ENCODE measurements around the gene KRT86.

KRT86 gene

DNA sequence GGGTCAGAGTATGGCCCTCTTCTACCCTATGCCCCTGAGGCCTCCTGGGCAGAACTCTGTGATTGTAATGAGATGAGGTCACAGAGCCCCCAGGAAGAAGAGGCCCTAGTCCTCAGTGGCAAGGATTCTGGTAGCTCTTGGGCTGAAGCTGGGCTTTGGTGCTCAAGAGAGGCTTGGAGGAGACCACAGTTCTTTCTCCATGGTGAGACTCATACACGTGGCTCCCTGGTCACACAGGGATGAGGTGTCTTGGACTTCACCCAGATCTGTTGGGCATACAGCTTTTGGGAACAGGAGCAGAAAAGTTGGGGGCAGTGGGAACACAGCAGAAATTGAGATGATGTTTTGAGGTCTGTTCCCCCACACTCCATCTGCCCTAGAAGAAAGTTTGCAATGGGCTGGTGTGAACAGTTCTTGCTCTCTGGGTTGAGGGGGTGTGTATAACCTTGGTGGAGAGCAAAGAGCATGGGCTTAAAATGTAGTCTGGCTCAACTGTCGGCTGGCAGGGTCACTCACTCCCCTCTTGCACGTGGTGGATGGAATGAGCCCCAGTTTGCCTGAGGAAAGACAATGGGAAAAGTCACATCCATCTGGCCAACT, at the start of gene KRT86:
TSS of gene KRT86 (plus strand) at position 125 of the 600 bp plus-strand sequence. CDS start 27,272 bp downstream, outside the sequence.
- no peak for DNase-seq

DNA sequence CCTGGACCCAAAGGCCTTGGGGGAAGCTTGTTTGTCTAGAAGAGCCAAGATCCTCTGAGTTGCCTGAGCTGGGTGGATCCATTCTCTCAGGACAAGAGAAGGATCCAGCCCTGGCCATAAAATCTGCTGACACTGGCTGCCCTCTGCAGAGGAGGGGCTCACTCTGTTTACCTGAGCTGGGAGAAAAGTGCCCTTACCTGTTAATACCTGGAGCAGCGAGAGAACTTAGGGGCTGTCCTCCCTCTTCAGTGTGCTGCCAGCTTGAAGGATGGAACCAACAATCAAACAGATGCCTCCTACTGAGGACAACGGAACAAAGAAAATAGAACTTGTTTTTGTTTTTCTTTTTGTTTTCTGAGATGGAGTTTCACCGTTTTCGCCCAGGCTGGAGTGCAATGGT, 48.7 kb upstream of the KRT86 start:
- DNase-seq: no peak

DNA sequence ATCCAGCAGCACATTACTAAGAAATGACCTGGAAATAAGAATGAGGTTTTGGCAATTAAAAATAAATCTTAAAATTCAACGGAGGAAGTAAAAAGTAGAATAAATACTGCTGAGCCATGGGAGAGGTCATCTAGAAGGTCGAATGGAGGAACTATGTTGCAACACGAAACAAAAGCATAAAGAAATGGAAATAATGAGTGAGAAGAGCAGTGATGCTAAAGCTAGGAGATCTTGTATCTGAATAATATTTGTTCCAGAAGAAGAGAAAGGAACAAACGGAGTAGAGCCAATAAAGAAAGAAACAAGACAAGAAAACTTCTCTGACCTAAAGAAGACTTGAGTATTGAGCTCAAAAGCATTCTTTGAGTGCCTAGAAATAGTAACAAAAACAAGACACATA, 48.0 kb upstream of the KRT86 start:
- DNase-seq: no peak

DNA sequence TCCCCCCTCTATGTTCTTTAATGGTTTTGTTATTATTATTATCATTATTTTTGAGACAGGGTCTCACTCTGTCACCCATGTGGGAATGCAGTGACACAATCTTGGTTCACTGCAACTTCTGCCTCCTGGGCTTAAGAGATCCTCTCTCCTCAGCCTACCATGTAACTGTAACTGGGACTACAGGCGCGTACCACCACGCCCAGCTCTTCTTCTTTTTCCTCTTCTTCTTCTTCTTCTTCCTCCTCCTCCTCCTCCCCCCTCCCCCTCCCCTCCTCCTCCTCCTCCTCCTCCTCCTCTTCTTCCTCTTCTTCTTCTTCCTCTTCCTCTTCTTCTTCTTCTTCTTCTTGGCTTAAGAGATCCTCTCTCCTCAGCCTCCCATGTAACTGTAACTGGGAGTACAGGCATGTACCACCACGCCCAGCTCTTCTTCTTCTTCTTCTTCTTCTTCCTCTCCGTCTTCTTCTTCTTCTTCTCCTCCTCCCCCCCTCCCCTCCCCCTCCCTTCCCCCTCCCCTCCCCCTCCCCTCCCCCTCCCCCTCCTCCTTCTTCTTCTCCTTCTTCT, 46.8 kb upstream of the KRT86 start:
- no peak for DNase-seq

DNA sequence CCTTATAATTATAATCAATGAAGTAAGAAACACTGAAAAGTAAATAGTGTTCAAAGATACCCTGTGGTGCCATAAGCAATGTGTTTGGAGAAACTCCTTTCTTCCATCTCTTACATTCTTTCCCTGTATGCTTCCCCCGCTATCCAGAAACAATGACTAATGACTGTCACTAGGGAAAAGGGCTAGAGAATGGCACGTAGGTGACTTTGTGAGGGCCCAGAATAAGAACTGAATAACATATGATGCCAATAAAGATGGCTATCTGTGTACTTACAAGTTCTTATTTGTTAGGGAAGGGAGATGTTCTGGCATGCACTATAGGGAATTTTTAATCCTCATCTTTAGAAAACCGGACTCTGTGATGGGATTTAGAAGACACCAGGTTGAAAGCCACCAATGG, 46.1 kb upstream of the KRT86 start:
- no peak for DNase-seq

DNA sequence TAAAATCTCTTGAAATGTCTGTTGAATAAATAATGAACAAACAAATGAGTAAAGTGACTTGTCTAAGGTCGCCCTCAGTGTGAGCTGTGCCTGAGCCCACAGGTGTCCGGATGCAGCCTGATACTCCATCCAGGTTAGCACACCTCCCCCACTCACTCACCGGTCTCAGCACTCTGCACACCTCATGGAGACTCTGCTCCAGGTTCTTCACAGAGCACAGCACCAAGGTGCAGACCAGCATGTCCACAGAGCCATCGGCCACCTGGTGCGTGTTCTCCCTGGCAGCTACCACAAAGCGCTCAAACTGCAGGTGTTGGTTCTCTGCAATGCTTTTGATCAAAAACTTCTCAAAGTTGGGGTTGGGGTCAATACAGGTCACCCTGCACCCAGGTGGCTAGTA, 45.5 kb upstream of the KRT86 start:
- no peak for DNase-seq

DNA sequence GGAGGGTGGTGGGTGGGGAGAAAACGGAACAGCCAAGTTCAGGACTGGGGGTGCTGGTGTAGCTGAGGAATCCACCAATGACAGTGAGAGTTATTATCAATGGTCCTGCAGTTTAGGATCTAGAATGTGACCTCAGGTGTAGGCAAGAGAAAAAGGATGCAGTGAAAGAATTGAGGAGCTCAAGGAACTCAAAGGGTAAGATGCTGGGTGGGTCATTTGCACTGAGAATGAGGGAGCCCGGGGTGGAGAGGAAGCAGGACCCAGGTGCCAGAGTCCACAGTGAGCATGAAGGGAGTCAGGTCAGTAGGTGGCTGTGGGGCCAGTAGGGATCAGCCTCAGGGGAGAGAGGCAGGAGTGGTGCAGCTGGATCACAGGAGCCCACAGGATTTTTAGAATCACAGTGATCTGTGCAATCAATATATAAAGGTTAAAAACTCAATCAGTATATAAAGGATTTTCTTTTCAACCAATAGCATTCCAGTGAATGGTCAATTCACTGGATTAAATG, 44.6 kb upstream of the KRT86 start:
- no peak for DNase-seq

DNA sequence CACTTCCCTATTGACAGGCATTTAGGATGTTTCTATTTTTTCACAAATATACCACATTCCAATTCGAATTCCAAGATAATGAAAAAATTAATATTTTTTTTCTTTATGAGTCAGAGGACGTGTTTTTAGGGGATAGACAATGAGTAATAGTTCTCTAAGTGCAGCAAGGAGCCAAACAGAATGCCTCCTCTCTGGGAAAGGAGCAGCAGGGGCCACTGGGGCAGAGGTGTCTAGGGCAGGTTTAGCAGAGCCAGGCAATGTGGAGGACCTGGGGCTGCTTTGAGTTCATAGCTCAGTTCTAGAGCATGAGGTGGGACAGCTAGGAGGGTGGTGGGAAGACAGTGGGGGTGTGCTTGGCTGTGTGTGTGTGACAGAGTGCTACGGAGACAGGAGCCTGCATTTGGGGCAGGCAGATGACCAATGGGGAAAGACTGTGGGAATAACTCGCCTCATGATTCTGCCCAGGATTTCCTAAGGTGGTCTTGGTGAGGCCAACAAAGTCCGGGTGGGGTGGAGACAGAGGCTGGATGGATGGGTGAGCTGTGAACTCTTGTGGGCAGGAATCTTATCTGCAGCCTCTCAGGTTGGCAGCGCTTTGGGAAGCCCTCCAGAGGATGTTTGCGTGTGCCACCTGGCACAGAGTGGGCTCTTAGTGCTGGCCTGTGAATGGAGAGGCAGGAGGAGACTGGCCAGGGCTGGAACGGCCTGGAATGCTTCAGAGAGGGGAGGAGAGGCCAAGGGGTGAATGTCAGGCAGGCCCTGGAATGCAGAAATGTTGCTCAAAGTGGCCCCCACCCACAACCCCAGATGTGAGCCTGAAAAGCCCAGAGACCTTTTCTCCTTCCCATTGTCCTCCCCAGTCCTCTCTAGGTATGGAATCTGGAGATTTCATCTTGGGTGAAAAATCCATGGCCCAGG, 43.8 kb upstream of the KRT86 start:
- DNase-seq: no peak

DNA sequence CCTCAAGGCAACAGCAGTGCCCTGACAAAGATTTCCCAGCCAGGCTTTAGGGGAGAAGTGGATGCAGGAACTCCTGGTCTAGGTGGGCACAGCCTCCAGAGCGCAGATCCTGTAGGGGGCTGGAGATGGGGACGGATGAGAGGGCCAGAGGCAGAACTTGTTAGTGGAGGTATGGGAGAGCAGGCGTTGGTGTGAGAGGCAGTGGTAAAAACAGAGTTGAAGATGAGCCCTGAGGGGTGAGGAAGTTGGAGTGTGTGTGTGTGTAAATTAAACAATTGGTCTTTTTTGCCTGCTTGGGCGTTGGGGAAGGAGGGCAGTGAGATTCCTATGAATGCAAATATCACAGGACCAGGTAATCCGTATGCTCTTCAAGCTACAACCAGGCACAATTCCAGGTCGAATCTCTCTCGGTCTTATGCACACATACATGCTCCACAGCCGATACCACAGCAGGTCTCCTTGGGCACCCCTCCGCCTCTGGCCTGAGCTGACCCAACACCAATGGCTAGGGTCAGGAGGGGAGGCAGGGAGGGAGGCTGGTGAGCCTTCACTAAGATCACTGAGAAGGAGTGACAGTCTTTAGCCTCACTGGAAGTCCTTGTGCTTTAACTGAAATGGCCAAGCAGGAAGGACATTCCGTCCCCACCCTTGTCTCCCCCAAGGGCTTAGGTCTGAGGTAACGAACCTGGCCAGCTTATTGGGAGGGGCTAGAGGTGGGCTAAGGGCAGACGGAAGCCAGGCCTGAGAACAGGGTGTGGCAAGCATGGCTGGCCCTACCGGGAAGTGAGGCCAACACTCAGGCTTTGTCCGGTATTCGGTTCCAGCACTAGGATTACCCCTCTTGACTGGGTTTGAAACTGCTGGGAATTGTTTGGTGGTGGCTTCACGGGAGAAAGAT, 42.9 kb upstream of the KRT86 start:
- no peak for DNase-seq

DNA sequence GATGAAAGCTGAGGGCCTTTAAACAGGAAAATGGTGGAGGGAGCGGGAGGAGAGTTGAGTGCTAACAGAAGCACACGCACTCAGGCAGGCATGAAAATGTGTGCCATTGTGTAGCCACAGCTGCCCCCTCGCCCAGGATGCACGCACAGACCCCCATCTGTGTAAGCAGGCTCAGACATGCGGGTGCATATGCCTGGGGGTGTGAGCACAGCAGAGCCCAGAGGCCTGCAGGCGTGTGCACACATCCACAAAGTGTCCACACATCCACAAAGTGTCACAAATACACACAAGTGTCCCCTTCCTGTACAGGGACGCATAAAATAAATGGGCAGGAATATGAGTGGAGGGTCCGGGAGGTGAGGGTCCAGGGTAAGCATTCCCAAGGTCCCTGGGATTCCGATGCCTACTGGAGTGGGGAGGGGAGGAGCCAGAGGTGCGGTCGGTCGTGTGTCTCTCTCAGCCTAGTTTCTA, 42.2 kb upstream of the KRT86 start:
- DNase-seq: no peak

DNA sequence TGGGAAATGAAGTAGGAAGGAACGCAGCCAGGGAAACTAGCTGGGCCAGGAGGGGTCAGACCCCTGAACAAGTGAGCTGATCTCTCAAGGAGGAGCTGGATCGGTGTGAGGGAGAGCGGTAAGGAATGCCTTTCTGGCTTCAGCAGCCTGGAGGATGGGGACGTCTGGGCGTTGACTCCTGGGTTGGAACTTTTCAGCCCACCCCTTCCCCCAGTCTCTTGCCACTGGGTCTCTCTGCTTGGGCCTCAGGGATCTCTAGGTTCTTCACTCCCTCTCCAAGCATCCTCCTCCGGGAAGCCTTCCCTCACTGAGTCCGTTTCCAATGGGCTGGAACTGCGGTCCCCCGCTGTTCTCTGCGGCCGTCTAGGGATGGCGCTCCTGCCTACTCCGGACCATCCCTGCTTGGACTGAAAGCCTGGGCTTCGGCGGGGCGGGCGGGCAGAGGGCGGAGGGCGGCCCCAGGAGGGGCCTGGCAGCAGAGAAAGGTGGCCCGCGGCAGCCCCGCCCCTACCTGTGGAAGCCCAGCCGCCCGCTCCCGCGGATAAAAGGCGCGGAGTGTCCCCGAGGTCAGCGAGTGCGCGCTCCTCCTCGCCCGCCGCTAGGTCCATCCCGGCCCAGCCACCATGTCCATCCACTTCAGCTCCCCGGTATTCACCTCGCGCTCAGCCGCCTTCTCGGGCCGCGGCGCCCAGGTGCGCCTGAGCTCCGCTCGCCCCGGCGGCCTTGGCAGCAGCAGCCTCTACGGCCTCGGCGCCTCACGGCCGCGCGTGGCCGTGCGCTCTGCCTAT, 41.6 kb upstream of the KRT86 start, which contains the start of gene KRT7:
TSS of gene KRT7 (plus strand) at position 570 of the 788 bp plus-strand sequence. CDS start at position 624, 54 bp downstream.
- no peak for DNase-seq

DNA sequence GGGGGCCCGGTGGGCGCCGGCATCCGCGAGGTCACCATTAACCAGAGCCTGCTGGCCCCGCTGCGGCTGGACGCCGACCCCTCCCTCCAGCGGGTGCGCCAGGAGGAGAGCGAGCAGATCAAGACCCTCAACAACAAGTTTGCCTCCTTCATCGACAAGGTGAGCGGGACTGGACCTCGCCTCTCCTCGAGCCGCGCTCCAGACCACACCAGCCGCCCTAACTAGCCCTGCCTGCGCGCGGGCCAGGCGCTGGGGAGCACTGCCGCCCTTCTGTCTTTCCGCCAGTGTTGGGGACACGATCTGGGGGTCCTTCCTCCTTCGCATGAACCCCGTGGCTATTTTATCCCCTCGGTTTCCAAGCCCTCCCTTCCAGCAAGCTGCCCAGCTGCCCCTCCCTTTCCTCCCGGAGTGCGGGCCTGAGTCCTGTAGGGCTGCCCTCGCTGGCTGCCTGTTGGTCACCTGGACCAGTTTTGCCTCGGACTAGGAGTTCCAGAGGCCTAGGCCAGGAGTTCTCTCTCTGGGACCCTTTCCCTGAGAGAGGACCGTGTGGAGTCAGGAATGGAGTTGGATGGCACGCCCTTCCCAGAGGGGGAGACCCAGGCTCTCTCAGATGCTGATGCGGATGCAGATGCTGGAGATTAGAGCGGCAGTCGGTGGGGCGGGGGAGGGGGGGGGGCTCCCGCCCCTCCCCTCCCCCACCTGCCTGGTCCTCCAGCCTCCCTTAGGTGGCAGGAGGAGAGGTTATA, 40.8 kb upstream of the KRT86 start:
- DNase-seq: no peak

DNA sequence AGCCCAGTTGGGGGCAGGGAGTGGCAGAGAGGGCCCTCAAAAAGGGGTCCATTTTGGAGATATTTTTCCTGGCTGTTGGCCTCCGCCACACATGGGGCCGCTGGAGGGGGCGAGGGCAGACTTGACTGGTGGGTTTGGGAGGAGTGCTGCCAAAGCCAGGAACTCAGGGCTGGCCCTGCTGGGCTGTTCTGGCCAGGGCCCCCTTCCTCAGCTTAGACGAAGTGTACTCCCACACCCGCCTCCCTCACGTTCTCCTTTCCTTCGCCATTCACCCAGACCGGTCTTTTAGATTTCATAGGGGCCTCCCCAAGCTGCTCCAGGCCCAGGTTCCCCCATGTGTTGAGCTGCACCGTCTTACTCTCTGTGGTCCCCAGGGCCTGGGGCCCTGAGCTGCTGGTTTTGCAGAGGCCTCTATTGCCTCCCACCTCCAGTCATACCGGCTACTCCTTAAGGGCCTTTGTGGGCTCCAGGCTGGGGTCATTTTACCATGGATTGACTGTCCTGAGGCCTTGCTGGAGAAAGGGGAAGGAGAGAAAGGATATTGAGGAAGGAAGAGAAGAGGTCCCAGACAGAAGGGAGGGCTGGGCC, 40.1 kb upstream of the KRT86 start:
- no peak for DNase-seq

DNA sequence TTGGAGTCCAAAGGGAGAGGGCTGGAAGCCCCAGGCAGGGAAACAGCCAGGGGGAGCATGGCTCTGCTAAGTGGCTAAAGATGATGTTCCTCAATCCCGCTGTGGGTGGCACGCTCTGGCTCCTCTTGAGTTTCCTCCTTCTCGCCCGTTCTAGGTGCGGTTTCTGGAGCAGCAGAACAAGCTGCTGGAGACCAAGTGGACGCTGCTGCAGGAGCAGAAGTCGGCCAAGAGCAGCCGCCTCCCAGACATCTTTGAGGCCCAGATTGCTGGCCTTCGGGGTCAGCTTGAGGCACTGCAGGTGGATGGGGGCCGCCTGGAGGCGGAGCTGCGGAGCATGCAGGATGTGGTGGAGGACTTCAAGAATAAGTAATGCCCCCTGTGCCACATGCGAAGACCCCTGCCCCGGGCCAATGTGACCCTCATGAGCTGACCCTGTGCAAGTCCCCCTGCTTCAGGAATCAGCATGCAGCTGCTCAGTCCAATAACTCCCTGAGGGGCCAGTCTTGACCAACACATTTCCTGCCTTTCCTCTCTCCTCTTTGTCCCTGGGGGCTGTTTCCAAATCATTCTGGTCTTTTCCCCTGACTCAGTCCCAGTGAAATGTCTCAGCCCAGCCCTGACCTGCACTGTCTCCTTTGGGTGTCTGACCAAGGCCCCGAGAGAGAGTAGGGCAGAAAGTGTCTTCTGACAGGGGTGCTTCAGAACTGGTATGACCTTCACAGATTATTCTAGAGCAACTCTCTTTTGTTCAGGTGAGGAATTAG, 39.3 kb upstream of the KRT86 start:
- no peak for DNase-seq

DNA sequence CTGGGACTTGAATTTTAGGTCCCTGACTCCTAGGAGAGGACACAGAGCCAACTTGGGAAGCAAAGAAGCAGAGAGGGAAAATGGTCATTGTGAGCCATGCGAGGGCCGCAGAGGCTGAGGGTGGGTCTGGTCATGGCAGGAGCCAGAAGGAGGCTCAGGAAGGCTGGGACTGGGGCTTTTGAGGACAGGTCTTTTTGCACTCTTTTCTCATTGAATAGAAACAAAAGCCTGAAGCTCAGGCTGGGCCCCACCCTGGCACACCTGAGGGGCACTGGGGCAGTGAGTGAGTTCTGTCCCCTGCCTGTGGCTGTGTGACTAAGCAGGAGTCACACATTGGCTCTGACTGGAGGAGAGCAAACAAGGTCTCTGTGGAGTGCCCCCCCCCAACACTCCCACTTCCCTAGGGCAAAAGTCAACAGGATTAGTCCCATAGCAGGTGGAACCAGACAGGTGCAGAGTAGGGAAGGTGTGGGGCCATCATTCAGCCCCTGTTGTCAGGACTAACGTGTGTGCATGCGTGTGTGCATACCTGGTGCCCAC, 38.6 kb upstream of the KRT86 start:
- DNase-seq: no peak

DNA sequence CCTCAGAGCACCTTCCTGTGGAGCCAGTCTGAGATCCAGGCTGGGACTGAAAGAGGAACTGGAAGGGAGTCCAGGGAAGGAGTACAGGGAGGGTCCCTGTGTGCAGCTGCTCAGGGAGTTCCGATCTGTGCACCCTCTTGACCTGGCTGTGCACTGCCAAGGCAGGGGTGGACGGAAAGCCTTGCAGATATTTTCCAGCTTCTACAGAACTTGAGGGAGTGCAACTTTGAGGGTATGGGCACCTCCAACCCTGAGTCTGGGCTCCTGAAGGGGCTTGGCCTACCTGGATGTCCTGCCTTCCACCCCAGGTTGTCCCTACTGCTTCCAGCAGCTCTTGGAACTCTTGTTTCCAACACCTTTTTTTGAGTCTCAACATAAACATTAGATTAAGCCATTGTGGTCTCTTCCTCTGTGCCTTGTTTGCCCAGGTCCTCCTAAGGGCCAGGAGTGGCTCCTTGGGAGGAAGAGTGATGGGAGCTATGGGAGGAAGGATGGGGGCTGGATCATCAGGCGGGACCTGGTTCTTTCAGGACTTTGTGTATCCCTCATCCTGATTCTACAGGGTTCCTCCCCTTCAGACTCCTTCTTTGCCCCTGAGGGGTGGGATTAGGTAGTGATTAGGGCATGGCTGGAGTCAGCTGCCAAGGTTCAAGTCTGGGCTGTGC, 37.9 kb upstream of the KRT86 start:
- no peak for DNase-seq

DNA sequence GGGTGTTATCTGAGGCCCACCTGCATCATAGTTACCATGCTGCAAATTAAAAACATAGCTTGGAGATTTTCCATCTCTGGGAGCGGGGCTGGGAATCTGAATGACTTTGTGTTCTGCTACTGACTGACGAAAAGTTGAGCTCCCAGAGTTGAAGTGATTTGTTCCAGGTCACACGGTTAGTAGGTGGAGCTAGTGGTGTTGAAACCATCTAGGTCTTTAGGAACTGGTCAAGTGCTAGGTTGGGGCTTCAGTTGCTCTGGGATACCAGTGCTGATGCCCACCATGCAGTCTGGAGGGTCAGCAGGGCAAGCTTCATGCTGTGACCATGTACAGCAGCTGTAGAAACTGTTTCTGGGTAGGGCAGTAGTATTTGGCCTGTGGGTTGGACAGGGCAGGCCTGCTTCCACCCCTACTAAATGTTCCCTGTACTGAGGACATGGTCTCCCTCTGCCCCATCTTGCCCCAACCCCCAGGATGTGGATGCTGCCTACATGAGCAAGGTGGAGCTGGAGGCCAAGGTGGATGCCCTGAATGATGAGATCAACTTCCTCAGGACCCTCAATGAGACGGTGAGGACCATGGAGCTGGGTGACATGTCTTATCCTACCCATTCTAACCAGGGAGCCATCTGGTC, 36.1 kb upstream of the KRT86 start:
- no peak for DNase-seq

DNA sequence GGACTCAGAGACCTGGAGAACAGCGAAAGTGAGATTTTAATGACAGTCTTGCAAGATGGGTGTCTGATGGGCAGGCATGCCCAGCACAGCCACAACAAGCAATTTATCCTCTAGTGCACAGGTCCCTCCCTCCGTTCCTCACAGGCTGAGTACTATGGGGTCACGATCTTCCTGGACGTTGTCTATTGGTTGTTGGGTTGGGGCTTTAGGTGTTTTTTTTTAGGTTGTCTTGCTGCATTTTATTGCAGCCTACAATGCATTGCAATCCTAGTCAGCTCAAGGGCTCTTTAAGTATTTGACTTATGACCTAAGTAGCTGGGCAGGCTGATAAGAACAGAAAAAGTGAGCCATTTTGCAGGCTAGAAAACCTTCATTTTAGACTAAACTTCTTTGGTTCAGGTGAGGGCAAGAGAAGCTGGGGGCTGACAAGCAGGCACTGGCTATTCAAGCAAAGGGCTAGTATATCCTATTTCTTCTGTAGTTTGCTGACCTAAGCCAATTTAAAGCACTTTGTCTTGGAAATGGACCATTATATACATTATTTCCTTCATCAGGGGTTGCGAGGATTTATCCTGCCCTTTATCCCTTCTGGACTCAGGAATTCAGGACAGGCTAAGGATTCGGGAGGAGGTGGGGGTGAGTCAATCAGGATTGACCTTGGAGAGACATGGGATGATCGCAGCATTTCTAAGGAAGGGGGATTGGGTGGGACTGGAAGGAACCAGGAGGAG, 35.4 kb upstream of the KRT86 start:
- DNase-seq: no peak
